Vagina (tissue), 2 donors: Measurements from ENCODE around the gene MAST2.

ENCODE experiments used
- CTCF ChIP-seq, 3 experiments: fragments of 450-650 bp in 2 of 3; fragments of 200-600 bp in 1 of 3; sonication (generic) in 1 of 3; IDR thresholded peaks; one replicate each; pipeline ENCODE4 v1.5.1; 2017 to 2019; ENCODE audit warnings: antibody characterized with exemption in 3 of 3, mild to moderate bottlenecking in 2 of 3, moderate library complexity in 2 of 3
- POLR2A ChIP-seq, 2 donors: fragments of 450-650 bp; IDR thresholded peaks; one replicate each; pipeline ENCODE4 v1.6.1; 2017; ENCODE audit warnings: antibody characterized with exemption in 2 of 2, mild to moderate bottlenecking in 2 of 2, moderate library complexity in 2 of 2
- POLR2AphosphoS5 ChIP-seq, 2 donors: sonication (generic); formaldehyde crosslinking; IDR thresholded peaks; one replicate each; pipeline ENCODE4 v1.9.0; 2017; ENCODE audit warnings: antibody characterized with exemption in 2 of 2, mild to moderate bottlenecking in 2 of 2, low read depth in 1 of 2; ENCODE audit not compliant: insufficient read depth in 1 of 2

- TF ChIP-seq CTCF (IDR thresholded peaks at IDR 0.05) (no peak), POLR2A (IDR thresholded peaks at IDR 0.05) (no peak), POLR2AphosphoS5 (IDR thresholded peaks at IDR 0.05; ENCODE audit: insufficient read depth in 1 of 2, low read depth in 1 of 2) (no peak)
Measured at GRCh38 chr1:46067652-46068051, 264.2 kb downstream of the MAST2 start.
